Activated CD8-positive, alpha-beta T cell treated with anti-CD3 and anti-CD28 coated beads for 36 hours (primary cell): ENCODE measurements around the gene PRR30. TPM values are rescaled to one million over a fixed set of nuclear protein-coding genes. Genes with fewer than 3 reads are reported as not detected.

Experiments
- ATAC-seq: fragments of 200-7000 bp; cut with Tn5 transposase; one replicate; pipeline ENCODE4 v1.10.0; 2021; ENCODE audit warnings: mild to moderate bottlenecking, moderate library complexity
- CTCF ChIA-PET: fragments of 350-600 bp; sonication (Branson Sonifier 250); formaldehyde crosslinking; loops from one replicate; lab custom pipeline; 2021; ENCODE audit warnings: antibody characterized with exemption; lab: Charles Lee
- POLR2A ChIA-PET: fragments of 350-600 bp; sonication (Branson Sonifier 250); formaldehyde crosslinking; loops from one replicate; lab custom pipeline; 2021; ENCODE audit warnings: antibody characterized with exemption; lab: Charles Lee
- DNase-seq: peaks from one replicate; pipeline ENCODE4 v3.0.0-alpha.2; 2020
- H3K27ac Mint-ChIP-seq: one replicate; pipeline ENCODE4 v1.8.0; 2021; ENCODE audit warnings: mild to moderate bottlenecking, mixed read lengths
- H3K27me3 Mint-ChIP-seq: one replicate; pipeline ENCODE4 v1.8.0; 2021; ENCODE audit warnings: mixed read lengths
- H3K36me3 Mint-ChIP-seq: one replicate; pipeline ENCODE4 v1.8.0; 2021; ENCODE audit warnings: low read depth, mixed read lengths
- H3K4me1 Mint-ChIP-seq: one replicate; pipeline ENCODE4 v1.8.0; 2021; ENCODE audit warnings: low read depth, mixed read lengths
- H3K4me3 Mint-ChIP-seq: one replicate; pipeline ENCODE4 v1.8.0; 2021; ENCODE audit warnings: mild to moderate bottlenecking, moderate library complexity, mixed read lengths
- H3K9me3 Mint-ChIP-seq: one replicate; pipeline ENCODE4 v1.8.0; 2021; ENCODE audit warnings: mixed read lengths
- CTCF ChIP-seq: fragments of 200-600 bp; IDR thresholded peaks from one replicate; pipeline ENCODE4 v1.8.0; 2022; ENCODE audit warnings: antibody characterized with exemption, mild to moderate bottlenecking
- intact Hi-C: fragments of 100-400 bp; cut with micrococcal nuclease; formaldehyde crosslinking; loops from one replicate; pipeline ENCODE4 v1.10.0; 2022
- total RNA-seq, 2 experiments: library from RNA; stranded (reverse); gene quantifications; one replicate each; pipeline ENCODE4 v1.2.3, GENCODE V29; 2021

Gene PRR30
- total RNA-seq, 2 experiments from 2014 or later, result not detected

GRCh38 chr2:27147935-27148334 lies 8.7 kb upstream of the PRR30 start:
- POLR2A ChIA-PET, result interaction anchor here (1.4 kb wide), 1 partner anchor 14 kb away, joined by 3 read pairs; the partner anchor contains the start of gene PREB
- CTCF ChIA-PET, result interaction anchor here (1.3 kb wide), 1 partner anchor 14 kb away, joined by 3 read pairs; the partner anchor contains the start of gene PREB
- intact Hi-C loops, result no loop called here
- ATAC-seq (no peak), DNase-seq (no peak)
- Mint-ChIP-seq H3K9me3 (peaks cover 5% of the 10 kb centered on the region), H3K4me3 (no peak overlapping the region), H3K27me3 (peaks cover 3% of the 10 kb centered on the region), H3K27ac (no peak overlapping the region), H3K4me1 (no peaks in the 10 kb centered on the region), H3K36me3 (no peaks in the 10 kb centered on the region)
- no peak for TF ChIP-seq CTCF

- no peak for TF ChIP-seq CTCF
- no peak for ATAC-seq
- CTCF ChIA-PET, result no interaction called here
- intact Hi-C loops, result no loop called here
- Mint-ChIP-seq H3K9me3 (peaks cover 5% of the 10 kb centered on the region), H3K36me3 (no peaks in the 10 kb centered on the region), H3K4me3 (no peak overlapping the region), H3K4me1 (no peaks in the 10 kb centered on the region), H3K27ac (no peak overlapping the region), H3K27me3 (peaks cover 7% of the 10 kb centered on the region)
- DNase-seq, result no peak
- POLR2A ChIA-PET, result interaction anchor here (0.8 kb wide), 1 partner anchor 85 kb away, joined by 3 read pairs; no protein-coding TSS in a partner anchor
Measured at GRCh38 chr2:27145682-27146081, 6.5 kb upstream of the PRR30 start.

- H3K27me3 Mint-ChIP-seq, result peaks cover 7% of the 10 kb centered on the region
- no peak overlapping the region for H3K27ac Mint-ChIP-seq
- H3K4me3 Mint-ChIP-seq, result no peak overlapping the region
- DNase-seq (no peak), ATAC-seq (no peak)
- no peaks in the 10 kb centered on the region for H3K4me1 Mint-ChIP-seq
- ChIA-PET CTCF (no interaction called here), POLR2A (interaction anchor here (0.5 to 0.8 kb wide), 2 partner anchors 25 to 434 kb away, joined by 3 read pairs; partner anchors contain the start of gene CGREF1)
- intact Hi-C loops, result no loop called here
- H3K9me3 Mint-ChIP-seq, result peaks cover 5% of the 10 kb centered on the region
- no peaks in the 10 kb centered on the region for H3K36me3 Mint-ChIP-seq
- no peak for TF ChIP-seq CTCF
Measured at GRCh38 chr2:27143285-27143684, 4.1 kb upstream of the PRR30 start.

- peaks cover 6% of the 10 kb centered on the region for H3K27me3 Mint-ChIP-seq
- H3K9me3 Mint-ChIP-seq, result peaks cover under 1% of the 10 kb centered on the region
- CTCF ChIA-PET, result no interaction called here
- no peak overlapping the region for H3K4me3 Mint-ChIP-seq
- no peak for TF ChIP-seq CTCF
- intact Hi-C loops, result no loop called here
- POLR2A ChIA-PET, result interaction anchor here (0.9 kb wide), 1 partner anchor 15 kb away, joined by 3 read pairs; the partner anchor contains the start of gene ABHD1
- H3K36me3 Mint-ChIP-seq, result peaks cover 10% of the 10 kb centered on the region
- DNase-seq (no peak), ATAC-seq (no peak)
- peaks cover 8% of the 10 kb centered on the region for H3K4me1 Mint-ChIP-seq
- H3K27ac Mint-ChIP-seq, result no peak overlapping the region
Measured at GRCh38 chr2:27138111-27138510, 1.1 kb downstream of the PRR30 start.

GRCh38 chr2:27137322-27137935 lies 1.8 kb downstream of the PRR30 start:
- ChIA-PET POLR2A (no interaction called here), CTCF (no interaction called here)
- no peak for TF ChIP-seq CTCF
- intact Hi-C loops, result no loop called here
- no peak for DNase-seq
- Mint-ChIP-seq H3K36me3 (peaks cover 16% of the 10 kb centered on the region), H3K27ac (no peak overlapping the region), H3K4me3 (no peak overlapping the region), H3K27me3 (no peaks in the 10 kb centered on the region), H3K9me3 (no peaks in the 10 kb centered on the region), H3K4me1 (peaks cover 15% of the 10 kb centered on the region)
- no peak for ATAC-seq
